ENCODE results near the gene TEX11.

DNA sequence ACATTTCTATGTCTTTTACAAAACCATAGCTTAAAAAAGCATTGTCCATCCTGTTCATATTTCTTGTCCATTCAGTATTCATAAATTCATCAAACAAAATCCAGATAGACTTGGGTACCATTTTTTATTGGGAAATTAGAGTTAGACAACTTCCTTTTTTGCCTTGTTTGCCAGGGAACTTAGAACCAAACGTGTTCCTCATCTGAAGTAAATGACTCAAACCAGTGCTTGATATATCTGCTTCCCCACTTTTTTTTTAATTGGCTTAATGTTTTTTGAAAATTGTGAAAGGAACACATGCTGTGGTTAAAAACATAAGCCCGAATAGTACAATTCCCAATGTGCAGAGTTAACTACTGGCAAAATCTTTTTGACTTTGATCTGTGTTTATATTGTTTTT is 419.7 kb downstream of the TEX11 start:
- no peak for TF ChIP-seq EZH2 (IDR thresholded peaks at IDR 0.05; ENCODE audit: borderline replicate concordance, control insufficient read depth, low read depth, low read length)
- TF ChIP-seq, protein P1, sequence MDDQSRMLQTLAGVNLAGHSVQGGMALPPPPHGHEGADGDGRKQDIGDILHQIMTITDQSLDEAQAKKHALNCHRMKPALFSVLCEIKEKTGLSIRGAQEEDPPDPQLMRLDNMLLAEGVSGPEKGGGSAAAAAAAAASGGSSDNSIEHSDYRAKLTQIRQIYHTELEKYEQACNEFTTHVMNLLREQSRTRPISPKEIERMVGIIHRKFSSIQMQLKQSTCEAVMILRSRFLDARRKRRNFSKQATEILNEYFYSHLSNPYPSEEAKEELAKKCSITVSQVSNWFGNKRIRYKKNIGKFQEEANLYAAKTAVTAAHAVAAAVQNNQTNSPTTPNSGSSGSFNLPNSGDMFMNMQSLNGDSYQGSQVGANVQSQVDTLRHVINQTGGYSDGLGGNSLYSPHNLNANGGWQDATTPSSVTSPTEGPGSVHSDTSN (IDR thresholded peaks at IDR 0.05; ENCODE audit: insufficient replicate concordance, low read depth, low read length): no peak
- no peak for TF ChIP-seq BRCA1 (IDR thresholded peaks at IDR 0.05; ENCODE audit: low read depth, low read length)
- no peak for TF ChIP-seq GABPA (IDR thresholded peaks at IDR 0.05; ENCODE audit: low read depth)
- TF ChIP-seq TBL1XR1 (IDR thresholded peaks at IDR 0.05; ENCODE audit: low read depth, low read length): no peak
- TF ChIP-seq POLR2A (IDR thresholded peaks at IDR 0.05; ENCODE audit: low read depth, low read length): no peak
- no peak for TF ChIP-seq RFX5 (IDR thresholded peaks at IDR 0.05; ENCODE audit: low read depth, low read length)
- no peak for TF ChIP-seq YY1 (IDR thresholded peaks at IDR 0.05; ENCODE audit: low read depth, low read length)
- no peak for TF ChIP-seq ZNF274 (IDR thresholded peaks at IDR 0.05; ENCODE audit: insufficient read depth, insufficient read length)
- TF ChIP-seq NR2C2 (IDR thresholded peaks at IDR 0.05; ENCODE audit: borderline replicate concordance, control insufficient read depth, insufficient read length, low read depth): no peak
- TF ChIP-seq, protein P2, sequence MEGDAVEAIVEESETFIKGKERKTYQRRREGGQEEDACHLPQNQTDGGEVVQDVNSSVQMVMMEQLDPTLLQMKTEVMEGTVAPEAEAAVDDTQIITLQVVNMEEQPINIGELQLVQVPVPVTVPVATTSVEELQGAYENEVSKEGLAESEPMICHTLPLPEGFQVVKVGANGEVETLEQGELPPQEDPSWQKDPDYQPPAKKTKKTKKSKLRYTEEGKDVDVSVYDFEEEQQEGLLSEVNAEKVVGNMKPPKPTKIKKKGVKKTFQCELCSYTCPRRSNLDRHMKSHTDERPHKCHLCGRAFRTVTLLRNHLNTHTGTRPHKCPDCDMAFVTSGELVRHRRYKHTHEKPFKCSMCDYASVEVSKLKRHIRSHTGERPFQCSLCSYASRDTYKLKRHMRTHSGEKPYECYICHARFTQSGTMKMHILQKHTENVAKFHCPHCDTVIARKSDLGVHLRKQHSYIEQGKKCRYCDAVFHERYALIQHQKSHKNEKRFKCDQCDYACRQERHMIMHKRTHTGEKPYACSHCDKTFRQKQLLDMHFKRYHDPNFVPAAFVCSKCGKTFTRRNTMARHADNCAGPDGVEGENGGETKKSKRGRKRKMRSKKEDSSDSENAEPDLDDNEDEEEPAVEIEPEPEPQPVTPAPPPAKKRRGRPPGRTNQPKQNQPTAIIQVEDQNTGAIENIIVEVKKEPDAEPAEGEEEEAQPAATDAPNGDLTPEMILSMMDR (IDR thresholded peaks at IDR 0.05 in 2 of 3, conservative IDR thresholded peaks at IDR 0.05 in 1 of 3; ENCODE audit: control insufficient read depth in 2 of 3, extremely low read depth in 1 of 3, insufficient read depth in 1 of 3, low read depth in 3 of 3, low read length in 3 of 3): no peak
- TF ChIP-seq, protein P3, sequence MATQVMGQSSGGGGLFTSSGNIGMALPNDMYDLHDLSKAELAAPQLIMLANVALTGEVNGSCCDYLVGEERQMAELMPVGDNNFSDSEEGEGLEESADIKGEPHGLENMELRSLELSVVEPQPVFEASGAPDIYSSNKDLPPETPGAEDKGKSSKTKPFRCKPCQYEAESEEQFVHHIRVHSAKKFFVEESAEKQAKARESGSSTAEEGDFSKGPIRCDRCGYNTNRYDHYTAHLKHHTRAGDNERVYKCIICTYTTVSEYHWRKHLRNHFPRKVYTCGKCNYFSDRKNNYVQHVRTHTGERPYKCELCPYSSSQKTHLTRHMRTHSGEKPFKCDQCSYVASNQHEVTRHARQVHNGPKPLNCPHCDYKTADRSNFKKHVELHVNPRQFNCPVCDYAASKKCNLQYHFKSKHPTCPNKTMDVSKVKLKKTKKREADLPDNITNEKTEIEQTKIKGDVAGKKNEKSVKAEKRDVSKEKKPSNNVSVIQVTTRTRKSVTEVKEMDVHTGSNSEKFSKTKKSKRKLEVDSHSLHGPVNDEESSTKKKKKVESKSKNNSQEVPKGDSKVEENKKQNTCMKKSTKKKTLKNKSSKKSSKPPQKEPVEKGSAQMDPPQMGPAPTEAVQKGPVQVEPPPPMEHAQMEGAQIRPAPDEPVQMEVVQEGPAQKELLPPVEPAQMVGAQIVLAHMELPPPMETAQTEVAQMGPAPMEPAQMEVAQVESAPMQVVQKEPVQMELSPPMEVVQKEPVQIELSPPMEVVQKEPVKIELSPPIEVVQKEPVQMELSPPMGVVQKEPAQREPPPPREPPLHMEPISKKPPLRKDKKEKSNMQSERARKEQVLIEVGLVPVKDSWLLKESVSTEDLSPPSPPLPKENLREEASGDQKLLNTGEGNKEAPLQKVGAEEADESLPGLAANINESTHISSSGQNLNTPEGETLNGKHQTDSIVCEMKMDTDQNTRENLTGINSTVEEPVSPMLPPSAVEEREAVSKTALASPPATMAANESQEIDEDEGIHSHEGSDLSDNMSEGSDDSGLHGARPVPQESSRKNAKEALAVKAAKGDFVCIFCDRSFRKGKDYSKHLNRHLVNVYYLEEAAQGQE (IDR thresholded peaks at IDR 0.05; ENCODE audit: low read depth, low read length): no peak
- no peak for TF ChIP-seq SP1 (IDR thresholded peaks at IDR 0.05; ENCODE audit: low read depth, low read length)

Data from GM12878 (cell line).